Stromal cell of bone marrow (primary cell): ENCODE measurements around the gene TTLL11.

Source experiments
- DNase-seq: peaks from one replicate; pipeline ENCODE4 v3.0.0-alpha.2; 2012; ENCODE audit warnings: low read depth

TTLL11 gene

DNA sequence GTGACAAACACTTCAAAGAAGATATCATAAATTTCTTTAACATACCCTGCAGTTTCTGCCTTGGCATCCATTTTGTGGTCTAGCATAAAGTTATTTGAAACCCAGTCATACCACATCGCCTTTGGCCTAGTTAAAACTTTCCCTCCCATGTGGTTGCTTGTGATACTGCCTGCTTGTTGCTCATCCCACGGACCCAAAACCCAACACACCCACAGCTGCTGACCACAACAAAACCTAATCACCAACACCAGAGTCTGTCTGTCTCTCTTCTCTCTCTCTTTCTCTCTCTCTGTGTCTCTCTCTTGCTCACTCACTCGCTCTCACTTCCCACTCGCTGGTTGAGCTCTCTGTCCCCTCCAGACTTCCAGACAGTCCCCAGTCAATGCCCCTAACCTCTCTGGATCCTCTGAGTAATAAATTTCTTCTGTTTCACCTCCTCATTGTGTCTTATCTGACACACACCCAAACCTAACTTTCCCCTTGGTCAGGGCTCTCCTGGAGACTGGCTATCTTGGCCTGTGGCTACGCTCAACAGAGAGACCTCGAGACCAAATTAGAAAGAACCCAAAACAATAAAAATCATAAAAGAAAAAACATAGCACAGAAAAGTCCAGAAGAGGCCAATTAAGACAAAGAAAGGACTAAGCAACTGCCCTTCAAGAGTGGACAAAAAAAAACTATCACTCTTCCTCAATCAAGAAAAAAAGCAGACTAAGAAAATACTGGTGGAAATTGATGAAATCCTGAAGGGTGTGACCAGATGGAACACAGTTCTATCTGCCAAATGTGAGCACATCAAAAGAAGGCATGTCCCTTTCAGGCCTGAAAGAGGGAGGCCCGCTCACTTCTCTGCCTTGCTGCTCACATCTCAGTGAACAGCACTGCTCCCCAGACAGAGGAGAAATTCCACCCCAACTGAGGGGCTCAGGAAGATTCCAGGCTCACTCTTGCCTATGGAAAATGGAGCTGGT lies 41.5 kb downstream of the TTLL11 start:
- peak; percentile 43 for DNase-seq

DNA sequence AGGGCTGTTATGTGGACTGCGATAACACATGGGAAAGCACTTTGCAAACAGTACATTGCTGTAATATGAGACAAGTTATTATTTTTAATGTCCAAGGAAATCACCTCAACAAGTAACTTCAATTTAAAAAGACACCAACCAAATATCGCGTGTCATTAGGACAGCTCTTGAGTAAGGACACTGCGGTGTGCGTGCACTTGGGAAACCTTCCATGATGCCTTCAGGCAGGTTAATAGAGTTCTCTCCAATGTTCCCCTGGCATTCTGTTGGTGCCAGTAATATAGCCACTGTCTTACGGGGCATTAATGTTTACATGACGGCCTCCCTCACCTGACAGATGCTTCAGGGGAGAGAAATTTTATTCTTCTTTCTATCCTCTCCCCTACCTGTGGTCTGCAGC lies 42.9 kb downstream of the TTLL11 start:
- DNase-seq: no peak

DNA sequence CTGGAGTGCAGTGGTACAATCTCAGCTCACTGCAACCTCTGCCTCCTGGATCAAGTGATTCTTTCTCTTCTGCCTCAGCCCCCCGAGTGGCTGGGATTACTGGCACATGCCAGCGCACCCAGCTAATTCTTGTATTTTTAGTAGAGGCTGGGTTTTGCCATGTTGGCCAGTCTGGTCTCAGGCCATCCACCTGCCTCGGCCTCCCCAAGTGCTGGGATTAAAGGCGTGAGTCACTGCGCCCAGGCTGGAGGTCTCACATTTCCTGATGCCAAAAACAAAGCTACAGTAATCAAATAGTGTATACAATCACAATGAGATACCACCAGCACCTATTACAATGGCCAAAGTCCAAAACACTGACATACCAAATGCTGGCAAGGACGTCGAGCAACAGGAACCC lies 51.1 kb downstream of the TTLL11 start:
- DNase-seq: no peak

DNA sequence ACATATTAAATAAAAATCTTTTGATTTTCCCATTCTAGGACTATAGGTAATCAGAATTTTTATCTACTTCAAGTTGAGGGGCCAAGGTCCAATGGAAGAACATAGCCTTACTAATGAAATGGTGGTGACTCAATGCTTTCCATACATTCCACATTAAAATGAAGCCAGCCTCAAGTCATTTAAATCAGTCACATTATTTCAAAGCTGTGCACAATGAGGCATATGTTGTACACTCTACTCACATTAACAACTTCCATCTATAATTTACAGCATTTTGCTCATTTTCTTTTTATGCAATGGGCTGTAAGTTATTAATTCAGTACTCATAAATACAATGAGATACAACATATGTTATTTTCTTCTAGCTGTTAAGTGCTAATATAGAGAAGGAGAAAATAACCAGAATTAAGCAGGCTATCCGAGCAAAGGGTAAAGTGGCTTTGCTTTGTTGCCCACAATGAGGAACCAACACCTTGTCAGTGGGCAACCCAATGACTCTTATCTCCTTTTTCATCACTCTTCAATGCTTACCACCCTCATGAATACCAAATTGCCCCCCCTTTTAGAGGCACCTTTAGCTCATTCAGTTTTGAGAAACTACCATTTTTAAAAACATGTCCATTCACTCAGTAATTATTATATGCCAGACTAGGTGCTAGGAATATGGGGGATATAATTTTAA lies 52.4 kb downstream of the TTLL11 start:
- no peak for DNase-seq

DNA sequence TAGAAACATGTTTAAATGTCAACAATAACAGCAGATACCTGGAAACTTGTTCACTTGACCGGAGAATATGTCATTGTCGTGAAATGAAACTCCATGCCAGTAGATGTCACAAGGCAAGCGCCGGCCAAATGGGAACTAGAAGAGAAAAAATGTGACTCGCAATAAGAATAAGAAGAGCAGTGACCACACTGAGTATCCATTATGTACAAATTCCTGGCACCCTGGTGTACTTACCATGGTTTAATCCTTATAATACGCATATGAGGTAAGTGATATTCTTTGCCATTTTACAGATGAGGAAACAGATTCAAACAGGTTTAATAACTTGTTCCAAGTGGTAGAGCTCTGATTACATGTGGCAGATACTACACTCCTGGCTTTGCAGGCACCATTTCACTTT lies 53.9 kb downstream of the TTLL11 start:
- no peak for DNase-seq

DNA sequence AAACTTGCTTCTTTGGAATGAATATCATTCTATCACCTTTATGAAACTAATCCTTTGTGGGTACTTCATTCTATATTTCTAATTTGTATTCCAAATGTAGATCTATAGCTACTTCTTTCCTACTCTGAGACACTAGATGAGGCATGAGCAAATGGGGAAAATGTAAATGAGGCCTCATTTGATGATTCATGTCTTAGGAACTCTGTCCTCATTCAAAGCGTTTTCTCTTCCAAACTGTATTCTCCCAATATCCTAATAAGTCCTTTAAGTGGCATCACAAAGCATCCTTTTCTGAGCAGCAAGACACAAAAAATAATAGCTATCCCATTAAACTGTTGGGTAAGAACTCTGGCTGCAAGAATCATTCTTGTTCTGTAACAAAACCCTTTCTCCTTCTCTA lies 56.1 kb downstream of the TTLL11 start:
- no peak for DNase-seq

DNA sequence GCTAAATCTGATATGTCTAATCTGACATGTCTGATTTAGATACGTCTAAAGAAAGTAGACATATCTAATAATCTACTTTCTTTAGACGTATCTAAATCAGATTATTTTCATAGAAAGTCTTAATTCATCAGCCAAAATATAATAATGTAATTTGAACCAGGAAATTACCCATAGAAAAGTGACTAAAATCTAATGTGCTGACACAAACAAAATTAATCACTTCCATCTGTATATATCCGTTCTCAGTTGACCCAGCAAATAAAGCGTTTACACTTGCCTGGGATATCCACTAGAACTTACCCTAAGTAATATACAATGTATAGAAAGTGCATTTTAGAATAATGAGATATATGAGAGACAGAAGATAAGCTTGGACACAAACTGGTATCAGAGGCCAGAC lies 56.7 kb downstream of the TTLL11 start:
- DNase-seq: no peak

DNA sequence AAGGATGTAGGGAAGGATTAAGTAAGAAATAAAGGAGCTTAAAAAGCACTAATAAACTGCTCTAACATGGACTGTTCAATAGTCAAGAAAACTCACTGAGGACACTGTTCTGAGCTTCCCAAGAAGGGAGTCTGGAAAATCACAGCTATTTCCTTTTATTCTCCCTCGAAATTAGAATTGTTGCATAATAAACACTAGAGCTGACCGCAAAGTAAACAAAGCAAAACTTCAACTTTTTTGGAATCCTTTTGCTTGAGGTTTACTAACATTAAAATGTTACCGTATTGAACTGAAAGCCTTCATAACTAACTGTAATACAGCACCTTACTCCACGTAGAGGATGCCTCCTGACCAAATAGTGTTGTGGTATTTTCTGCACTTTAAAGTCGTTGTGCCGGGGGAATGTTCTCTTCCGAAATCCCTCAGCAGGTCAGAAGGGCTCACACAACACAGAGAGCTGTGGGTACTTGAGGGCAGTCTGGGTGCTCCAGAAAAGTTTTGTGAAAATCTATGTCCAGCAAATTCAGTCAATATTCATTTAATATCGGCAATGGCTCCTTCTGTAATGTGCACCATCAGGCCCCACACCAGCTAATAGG lies 59.2 kb downstream of the TTLL11 start:
- DNase-seq: no peak

DNA sequence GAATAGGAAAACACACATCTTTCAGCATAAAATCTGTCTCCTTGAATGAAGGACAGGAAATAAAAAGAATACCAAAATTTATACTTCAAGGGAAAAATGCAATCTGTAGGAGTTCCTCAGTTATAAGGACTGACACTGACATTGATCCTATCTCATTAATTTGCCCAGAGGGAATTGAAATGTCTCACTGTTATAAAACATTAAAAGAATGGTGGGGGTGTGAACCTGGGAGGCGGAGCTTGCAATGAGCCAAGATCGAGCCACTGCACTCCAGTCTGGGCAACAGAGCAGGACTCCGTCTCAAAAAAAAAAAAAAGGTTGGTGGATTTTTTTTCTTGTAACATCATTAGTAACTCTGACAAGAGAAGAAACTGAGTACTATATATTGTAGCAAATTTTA lies 60.8 kb downstream of the TTLL11 start:
- no peak for DNase-seq

DNA sequence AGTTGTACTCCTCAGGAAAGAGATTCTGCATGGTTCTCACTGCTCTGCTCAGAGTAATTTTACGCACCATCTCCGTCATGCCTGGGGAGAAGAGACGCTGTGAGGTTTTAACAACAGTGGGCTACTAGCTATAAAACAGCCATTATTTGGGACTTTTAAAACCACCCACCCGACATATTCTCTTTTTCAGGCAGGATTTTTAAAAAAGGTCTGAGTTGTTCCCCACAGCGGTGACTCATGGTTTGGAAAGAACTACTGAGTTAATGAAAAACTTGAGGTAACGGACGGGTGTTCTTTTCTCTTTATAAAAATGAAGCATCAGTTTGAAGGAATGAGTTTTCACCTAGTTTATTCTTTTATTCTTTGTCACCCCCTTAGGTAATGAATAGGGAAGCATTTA lies 61.3 kb downstream of the TTLL11 start:
- no peak for DNase-seq

DNA sequence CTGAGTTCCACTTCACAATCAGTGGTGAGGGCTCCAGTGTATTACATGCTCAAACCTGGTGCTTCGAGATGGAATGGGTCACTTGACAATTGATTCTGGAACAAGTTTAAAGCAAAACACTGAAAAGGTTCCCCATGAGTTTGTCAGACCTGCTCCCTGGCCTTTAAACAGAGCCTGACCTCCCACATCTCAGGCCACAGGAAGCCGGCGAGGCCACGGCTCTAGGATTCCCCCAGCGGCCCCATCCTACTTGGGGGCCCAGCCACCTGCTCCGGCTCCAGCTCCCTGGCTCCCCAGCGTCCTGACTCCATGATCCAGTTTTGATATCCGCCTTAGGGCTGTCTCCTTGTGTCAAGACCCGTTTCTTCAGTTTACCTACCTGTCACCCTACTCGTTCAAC lies 62.0 kb downstream of the TTLL11 start:
- DNase-seq: no peak

DNA sequence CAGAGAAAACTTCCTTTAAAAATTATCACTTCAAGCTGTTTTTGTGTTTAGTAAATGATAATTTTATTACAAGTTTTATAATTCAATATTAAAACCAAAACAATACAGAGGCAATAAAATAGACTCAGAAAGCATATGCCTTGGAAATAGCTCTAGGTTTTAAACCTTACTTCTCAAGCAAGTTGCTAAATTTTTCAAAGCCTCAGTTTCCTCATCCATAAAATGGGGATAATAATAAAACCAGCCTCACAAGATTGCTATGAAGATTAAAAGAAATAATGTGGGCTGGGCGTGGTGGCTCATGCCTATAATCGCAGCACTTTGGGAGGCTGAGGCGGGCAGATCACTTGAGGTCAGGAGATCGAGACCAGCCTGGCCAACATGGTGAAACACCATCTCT lies 62.8 kb downstream of the TTLL11 start:
- DNase-seq: no peak

DNA sequence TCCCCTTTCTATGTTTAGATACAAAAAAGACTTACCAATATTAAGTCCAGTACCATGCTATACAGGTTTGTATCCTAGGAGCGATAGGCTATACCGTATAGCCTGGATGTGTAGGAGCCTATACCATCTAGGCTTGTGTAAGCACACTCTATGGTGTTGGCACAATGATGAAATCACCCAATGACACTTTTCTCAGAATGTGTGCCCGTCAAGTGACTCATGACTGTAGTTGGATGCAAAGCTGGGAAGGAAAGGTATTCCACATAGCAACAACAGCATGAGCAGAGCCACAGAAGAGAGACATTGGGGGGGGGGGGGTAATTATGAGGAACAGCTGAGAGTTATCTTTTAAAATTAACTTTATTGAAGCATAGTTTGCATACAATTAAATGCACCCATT lies 63.2 kb downstream of the TTLL11 start:
- no peak for DNase-seq

DNA sequence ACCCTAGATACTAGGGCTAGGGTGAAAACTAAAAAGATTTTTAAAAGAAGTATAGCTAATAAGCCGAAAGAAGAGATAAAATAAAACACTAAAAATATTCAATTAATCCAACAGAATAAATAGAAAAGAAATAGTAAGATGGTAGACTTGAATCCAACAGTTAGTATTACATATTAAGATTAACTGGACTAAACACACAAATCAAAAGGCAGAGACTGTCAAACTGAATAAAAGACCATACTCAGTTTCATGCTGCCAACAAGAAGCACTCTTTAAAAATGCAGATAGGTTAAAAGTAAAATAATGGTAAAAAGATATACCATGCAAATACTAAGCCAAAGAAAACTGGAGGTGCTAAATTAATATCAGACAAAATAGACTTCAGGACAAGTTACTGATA lies 65.0 kb downstream of the TTLL11 start:
- no peak for DNase-seq

DNA sequence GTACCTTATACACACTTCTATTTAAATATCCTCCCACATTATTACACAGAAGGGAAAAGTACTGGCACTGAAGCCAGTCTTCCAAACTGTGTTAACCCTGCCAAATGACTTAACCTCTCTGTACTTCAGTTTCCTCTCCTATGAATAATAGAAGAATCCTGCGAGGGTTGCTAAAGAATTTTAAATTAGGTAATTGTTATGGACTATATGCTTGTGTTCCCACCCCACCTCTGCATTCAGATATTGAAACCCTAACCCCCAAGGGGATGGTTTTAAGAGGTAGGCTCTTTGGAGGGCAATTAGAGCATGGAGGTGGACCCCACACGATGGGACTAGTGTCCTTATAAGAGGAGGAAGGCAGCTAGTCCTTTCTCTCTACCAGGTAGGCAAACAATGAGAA lies 72.7 kb downstream of the TTLL11 start:
- DNase-seq: no peak

DNA sequence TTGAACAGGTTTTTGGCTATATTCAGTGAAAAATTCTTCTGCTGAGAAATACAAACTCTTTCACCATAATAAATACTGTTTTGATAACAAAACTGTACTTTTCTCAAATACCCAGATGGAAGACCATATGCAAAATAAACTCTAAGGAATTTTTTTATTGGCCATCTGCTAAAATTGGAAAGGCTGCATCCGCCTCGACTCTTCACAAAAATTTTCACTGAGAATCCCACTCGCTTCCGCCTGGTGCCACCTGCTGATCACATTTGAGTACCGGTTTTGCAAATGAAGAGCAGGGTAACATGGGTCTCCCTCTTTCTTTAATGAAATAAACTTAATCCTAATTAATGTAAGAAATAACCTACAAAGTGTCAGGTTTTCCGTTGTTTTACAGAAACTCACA lies 76.4 kb downstream of the TTLL11 start:
- DNase-seq: no peak

DNA sequence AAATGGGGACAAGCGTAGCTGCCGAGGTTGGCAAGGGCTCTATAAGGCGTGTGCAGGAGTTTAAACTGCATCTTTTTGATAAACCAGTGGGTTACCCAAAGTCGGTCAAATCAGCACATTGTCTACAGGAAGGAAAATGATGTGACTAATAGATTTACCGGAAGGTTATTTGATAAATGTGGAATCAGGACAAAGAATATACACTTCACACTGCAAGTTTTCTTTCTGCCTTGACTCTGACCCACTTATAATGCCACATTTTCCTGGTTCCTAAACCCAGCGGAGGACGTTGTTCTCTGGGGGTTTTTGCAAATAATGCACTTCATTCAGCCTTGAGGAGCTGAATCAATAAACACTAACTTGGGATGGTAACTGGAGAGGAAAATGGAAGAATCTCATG lies 76.8 kb downstream of the TTLL11 start:
- DNase-seq: no peak

DNA sequence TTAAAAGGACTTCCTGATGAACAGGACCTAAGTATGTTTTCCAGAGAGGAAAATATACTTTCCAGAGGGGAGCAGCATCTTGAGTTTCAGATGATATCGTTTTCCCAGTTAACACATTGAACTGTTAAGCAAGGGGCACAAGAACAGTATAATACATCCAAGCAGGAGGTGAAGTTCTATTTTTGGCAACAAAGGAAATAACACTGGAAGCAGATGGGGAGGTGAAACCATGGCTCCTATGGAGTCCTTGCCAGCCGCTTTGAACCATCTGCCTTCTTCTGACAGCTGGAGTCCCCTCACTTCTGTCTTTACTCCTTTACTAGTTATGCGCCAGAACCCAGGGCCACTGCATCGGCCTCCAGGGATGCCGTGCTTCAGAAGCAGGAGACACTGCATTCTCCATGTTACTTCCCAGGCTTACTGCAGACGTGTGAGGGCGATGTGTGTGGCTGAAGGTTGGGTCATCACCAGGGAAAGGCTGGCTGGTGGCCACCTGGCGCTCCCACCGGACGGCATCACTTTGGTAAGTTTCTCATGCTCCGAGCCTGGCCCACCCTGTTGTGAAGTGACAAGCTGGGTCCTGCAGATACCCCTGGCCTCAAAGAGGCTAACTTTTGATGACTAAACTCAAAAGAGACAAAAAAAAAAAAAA lies 77.8 kb downstream of the TTLL11 start:
- DNase-seq: no peak

DNA sequence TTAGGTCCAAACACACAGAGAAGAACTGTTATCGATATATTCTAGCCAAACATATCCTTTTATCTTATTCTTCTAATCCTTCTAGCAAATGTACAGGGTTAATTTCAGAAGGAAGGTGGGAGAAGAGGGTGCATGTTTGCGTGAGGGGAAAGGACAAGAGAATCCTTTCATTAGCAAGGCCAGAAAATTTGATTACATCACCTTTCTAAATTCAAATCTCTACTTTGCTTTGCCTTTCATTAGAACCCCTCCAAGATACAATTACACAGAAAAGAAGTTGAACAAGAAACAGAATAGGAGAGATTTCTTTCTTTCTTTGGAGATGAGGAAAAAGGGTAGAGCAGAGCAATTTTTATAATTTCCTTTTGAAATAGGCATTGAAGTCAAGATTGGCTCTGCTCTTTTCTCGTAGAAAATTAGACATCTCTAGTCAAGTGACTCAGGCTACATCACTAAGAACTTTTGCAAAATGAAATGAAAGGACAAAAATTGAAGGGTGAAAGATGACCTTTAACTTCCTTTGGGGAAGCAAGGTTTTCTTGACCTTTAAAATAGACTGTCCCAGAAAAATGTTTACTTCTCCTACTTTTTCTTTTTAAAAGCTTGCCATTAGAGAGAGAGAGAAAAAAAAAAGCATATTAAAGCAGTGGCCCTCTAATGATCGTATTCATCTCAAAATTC lies 81.2 kb downstream of the TTLL11 start:
- no peak for DNase-seq

DNA sequence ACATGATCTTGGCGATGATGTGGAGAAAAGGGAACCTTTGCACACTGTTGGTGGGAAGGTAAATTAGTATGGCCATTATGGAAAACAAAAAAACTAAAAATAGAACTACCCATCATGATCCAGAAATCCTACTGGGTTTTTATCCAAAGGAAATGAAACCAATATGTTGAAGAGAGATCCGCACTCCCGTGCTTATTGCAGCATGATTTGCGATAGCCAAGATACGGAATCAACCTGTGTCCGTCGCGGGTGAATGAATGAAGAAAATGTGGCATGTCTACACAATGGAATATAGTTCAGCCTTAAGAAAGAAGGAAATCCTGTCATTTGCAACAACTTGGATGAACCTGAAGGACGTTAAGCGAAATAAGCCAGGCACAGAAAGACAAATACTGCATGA lies 84.5 kb downstream of the TTLL11 start:
- no peak for DNase-seq

DNA sequence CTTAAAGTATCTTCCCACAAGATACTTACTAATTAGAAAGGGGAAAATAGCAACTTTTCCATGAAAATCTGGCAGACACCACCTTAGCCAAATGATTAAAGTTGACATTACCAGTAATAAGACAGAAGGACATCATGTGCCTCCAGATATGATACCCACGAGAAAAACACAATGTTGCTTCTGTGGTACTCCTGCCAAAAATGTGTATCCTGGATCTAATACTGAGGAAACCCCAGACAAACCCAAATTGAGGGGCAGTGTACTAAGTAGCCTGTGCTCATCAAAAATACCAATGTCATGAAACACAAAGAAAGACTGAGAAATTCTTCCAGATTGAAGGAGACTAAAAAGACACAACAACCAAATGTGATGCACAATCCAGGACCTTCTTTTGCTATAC lies 85.3 kb downstream of the TTLL11 start:
- no peak for DNase-seq

DNA sequence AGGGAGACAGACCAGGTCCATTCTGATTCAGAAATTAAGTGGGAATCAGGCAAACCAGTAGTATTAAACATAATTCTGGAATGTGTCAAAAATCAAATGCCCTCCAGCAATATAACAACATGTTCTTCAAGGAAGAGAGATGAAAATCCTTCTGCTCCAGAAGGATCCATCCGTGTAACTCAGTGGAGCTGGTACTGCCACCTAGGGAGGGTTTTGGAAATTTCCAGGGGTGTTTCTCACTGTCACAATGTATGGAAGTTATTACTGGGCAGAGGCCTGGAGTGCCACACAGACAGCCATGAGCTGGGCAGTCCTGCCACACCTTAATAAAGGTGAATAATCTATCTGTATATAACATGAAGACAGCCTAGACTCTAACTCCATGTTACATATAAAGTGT lies 87.5 kb downstream of the TTLL11 start:
- DNase-seq: no peak
